ENCODE results near the gene KCNJ16.

DNA sequence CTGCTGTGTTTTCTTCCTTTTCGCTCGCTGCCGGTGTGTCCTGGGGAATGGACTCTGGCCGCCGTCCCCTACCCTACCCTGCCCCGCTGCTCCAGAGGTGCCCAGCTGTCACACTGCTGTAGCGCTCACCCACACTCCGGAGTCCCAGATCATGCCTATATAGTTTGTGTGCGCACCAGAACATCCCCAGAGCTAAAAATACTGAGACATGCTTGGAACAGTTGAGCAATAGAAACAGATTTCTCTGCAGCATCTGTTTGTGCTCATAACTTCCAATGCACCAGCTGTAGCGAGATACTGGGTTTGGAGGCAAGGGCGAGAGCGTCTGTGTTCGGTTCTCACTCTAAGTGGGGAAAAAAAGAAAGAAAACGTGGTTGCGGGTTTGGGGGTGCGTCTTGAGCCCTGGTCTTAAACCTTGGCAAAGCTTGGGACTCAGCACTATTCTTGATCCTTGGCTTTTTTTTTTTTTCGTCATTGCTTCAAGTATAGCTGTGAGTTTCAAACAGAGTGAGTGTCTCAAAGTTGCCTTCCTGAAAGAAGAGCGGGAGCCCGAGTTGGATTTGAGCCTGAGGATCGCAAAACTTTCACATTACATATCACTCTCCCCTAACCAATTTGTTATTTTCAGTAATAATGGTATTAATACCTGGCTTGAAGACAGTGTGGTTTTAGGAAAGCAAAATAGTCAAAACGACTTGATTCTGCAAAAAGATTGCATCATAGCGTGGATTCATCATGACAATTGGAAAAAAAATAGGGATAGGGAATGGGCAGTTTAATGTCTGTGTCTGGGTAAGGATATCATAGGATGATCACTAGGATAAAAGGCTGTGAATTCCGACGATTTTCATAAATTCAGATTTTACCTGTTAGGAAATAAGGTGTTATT lies 94.9 kb downstream of the KCNJ16 start:
- TF ChIP-seq POLR2A (IDR thresholded peaks at IDR 0.05) = no peak
- TF ChIP-seq, protein P1, sequence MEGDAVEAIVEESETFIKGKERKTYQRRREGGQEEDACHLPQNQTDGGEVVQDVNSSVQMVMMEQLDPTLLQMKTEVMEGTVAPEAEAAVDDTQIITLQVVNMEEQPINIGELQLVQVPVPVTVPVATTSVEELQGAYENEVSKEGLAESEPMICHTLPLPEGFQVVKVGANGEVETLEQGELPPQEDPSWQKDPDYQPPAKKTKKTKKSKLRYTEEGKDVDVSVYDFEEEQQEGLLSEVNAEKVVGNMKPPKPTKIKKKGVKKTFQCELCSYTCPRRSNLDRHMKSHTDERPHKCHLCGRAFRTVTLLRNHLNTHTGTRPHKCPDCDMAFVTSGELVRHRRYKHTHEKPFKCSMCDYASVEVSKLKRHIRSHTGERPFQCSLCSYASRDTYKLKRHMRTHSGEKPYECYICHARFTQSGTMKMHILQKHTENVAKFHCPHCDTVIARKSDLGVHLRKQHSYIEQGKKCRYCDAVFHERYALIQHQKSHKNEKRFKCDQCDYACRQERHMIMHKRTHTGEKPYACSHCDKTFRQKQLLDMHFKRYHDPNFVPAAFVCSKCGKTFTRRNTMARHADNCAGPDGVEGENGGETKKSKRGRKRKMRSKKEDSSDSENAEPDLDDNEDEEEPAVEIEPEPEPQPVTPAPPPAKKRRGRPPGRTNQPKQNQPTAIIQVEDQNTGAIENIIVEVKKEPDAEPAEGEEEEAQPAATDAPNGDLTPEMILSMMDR (IDR thresholded peaks at IDR 0.05) = no peak
